OCI-LY1 (cell line): ENCODE measurements around the gene SLCO4C1.

Experiments
- EZH2 ChIP-seq: fragments of 200-600 bp; sonication (generic), shearing (Covaris generic); IDR thresholded peaks from 2 replicates; pipeline ENCODE4 v1.8.0; 2017; ENCODE audit warnings: borderline replicate concordance, mixed run types, mild to moderate bottlenecking, antibody characterized with exemption, low read length, moderate library complexity, mixed read lengths
- TF ChIP-seq, protein P1 (sequence below): fragments of 200-600 bp; sonication (generic), shearing (Covaris generic); IDR thresholded peaks from 2 replicates; pipeline ENCODE4 v1.5.1; 2017; ENCODE audit warnings: mild to moderate bottlenecking, antibody characterized with exemption, low read length, moderate library complexity, mixed read lengths

DNA sequence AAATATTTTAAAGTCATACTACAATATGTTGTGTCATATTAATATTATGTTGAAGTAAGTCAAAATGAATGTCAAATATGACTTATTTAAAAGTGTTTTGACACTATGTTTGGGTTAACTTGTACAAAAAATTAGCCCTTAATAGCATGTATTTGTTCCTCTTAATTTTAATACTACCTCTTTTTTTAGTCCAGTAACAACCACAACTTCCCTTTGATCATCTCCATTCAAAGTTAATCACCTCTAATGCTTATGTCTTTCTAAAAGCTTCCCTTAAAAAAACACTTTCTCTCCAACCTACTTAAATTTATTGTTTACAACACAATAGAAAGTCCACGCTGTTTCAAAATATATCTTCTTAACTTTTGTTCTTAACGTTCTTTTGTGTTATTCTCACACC lies 9.6 kb downstream of the SLCO4C1 start:
- TF ChIP-seq, protein P1, sequence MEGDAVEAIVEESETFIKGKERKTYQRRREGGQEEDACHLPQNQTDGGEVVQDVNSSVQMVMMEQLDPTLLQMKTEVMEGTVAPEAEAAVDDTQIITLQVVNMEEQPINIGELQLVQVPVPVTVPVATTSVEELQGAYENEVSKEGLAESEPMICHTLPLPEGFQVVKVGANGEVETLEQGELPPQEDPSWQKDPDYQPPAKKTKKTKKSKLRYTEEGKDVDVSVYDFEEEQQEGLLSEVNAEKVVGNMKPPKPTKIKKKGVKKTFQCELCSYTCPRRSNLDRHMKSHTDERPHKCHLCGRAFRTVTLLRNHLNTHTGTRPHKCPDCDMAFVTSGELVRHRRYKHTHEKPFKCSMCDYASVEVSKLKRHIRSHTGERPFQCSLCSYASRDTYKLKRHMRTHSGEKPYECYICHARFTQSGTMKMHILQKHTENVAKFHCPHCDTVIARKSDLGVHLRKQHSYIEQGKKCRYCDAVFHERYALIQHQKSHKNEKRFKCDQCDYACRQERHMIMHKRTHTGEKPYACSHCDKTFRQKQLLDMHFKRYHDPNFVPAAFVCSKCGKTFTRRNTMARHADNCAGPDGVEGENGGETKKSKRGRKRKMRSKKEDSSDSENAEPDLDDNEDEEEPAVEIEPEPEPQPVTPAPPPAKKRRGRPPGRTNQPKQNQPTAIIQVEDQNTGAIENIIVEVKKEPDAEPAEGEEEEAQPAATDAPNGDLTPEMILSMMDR, result no peak
- no peak for TF ChIP-seq EZH2
